H1 (cell line): Measurements from ENCODE around the gene NTRK1.

Experiments used
- CBX8 ChIP-seq: fragments of 300-800, 300-1000 bp; sonication (generic); IDR thresholded peaks from 2 replicates; pipeline ENCODE4 v1.7.1; 2016; ENCODE audit warnings: low read depth, low read length, borderline replicate concordance
- CTCF ChIP-seq, 3 experiments: IDR thresholded peaks; 1 replicate in 2 of 3; 2 replicates in 1 of 3; pipeline versions ENCODE4 v1.5.1 to v1.6.1; 2011; ENCODE audit warnings: low read length in 3 of 3, mild to moderate bottlenecking in 3 of 3, inconsistent platforms in 2 of 3, low read depth in 1 of 3, moderate library complexity in 1 of 3; ENCODE audit not compliant: insufficient read depth in 1 of 3; ENCODE audit errors: control extremely low read depth in 1 of 3
- EZH2 ChIP-seq: fragments of 200-600 bp; sonication (generic); IDR thresholded peaks from 2 replicates; pipeline ENCODE4 v1.7.1; 2012; ENCODE audit warnings: low read depth, mild to moderate bottlenecking, moderate library complexity, low read length, inconsistent platforms; ENCODE audit not compliant: severe bottlenecking
- GABPA ChIP-seq: IDR thresholded peaks from 2 replicates; pipeline ENCODE4 v1.6.1; 2011; ENCODE audit warnings: mild to moderate bottlenecking, low read length, moderate library complexity, borderline replicate concordance; ENCODE audit not compliant: insufficient read depth
- NRF1 ChIP-seq: IDR thresholded peaks from 2 replicates; pipeline ENCODE4 v1.6.1; 2011; ENCODE audit warnings: mild to moderate bottlenecking, low read depth, low read length, improper control_type of control experiment
- POLR2A ChIP-seq, 2 experiments: IDR thresholded peaks; 1 replicate in 1 of 2; 2 replicates in 1 of 2; pipeline ENCODE4 v1.6.1; 2011; ENCODE audit warnings: low read depth in 2 of 2, low read length in 2 of 2, mild to moderate bottlenecking in 2 of 2; ENCODE audit errors: control extremely low read depth in 1 of 2
- POLR2AphosphoS5 ChIP-seq: IDR thresholded peaks from 2 replicates; pipeline ENCODE4 v1.6.1; 2011; ENCODE audit warnings: low read depth, low read length
- RXRA ChIP-seq: IDR thresholded peaks from 2 replicates; pipeline ENCODE4 v1.6.1; 2011; ENCODE audit warnings: low read depth, mild to moderate bottlenecking, low read length, moderate library complexity; ENCODE audit not compliant: insufficient read depth
- ZNF274 ChIP-seq: IDR thresholded peaks from 2 replicates; pipeline ENCODE4 v1.7.0; 2012; ENCODE audit warnings: low read length, borderline replicate concordance; ENCODE audit errors: extremely low read depth

GRCh38 chr1:156854634-156855033 lies 6.0 kb upstream of the NTRK1 start:
- TF ChIP-seq CTCF (IDR thresholded peaks at IDR 0.05; ENCODE audit: control extremely low read depth in 1 of 3, insufficient read depth in 1 of 3, low read depth in 1 of 3, low read length in 3 of 3) (peak in 1 of 3 experiments; percentile 26; a peak in 1 of 4 replicates), EZH2 (no peak), ZNF274 (no peak), POLR2A (IDR thresholded peaks at IDR 0.05; ENCODE audit: control extremely low read depth in 1 of 2, low read depth in 2 of 2, low read length in 2 of 2) (no peak), GABPA (no peak), POLR2AphosphoS5 (no peak), RXRA (no peak), NRF1 (no peak), CBX8 (no peak)
